HEK293 (cell line): Measurements from ENCODE around the gene ABCA12.

ENCODE experiments used
- CTCF ChIA-PET: fragments of 350-600 bp; formaldehyde crosslinking; extraction: SDS; loops from one replicate; lab custom pipeline; 2021; ENCODE audit warnings: antibody characterized with exemption; lab: Yijun Ruan, JAX
- POLR2A ChIA-PET: fragments of 300-600 bp; formaldehyde crosslinking; extraction: SDS; loops from one replicate; lab custom pipeline; 2020; ENCODE audit warnings: antibody characterized with exemption, inconsistent platforms; lab: Yijun Ruan, JAX
- H3K27ac ChIP-seq: fragments of 200-500 bp; sonication (Bioruptor generic); 2 replicates; pipeline ENCODE4 v1.5.1; 2014; ENCODE audit warnings: low read depth, low read length, control low read depth, inconsistent platforms; ENCODE audit errors: extremely low read depth
- H3K36me3 ChIP-seq, 2 experiments: fragments of 200-500 bp in 1 of 2; sonication (Bioruptor generic) in 1 of 2; 1 replicate in 1 of 2; 2 replicates in 1 of 2; pipeline ENCODE4 v1.5.1; 2014 to 2017; ENCODE audit warnings: inconsistent platforms in 2 of 2, low read length in 2 of 2; ENCODE audit not compliant: control insufficient read depth in 2 of 2, insufficient read depth in 1 of 2
- H3K4me1 ChIP-seq: fragments of 200-500 bp; sonication (Bioruptor generic); 2 replicates; pipeline ENCODE4 v1.5.1; 2014; ENCODE audit warnings: mild to moderate bottlenecking, low read length, inconsistent platforms; ENCODE audit not compliant: control insufficient read depth, insufficient read depth
- H3K4me3 ChIP-seq: 2 replicates; pipeline ENCODE4 v1.5.1; 2011; ENCODE audit warnings: low read depth, mild to moderate bottlenecking, control low read depth, low read length, moderate library complexity
- H3K9me3 ChIP-seq: fragments of 200-500 bp; sonication (Bioruptor generic); 2 replicates; pipeline ENCODE4 v1.5.1; 2014; ENCODE audit warnings: low read depth, low read length, inconsistent platforms; ENCODE audit not compliant: control insufficient read depth, insufficient read depth
- FEZF1 ChIP-seq: fragments of 450-650 bp; formaldehyde crosslinking; IDR thresholded peaks from 2 replicates; pipeline ENCODE4 v1.5.1; 2016; ENCODE audit warnings: missing biosample characterization, missing genetic modification characterization
- GLIS1 ChIP-seq: fragments of 450-650 bp; formaldehyde crosslinking; IDR thresholded peaks from 2 replicates; pipeline ENCODE4 v1.5.1; 2016; ENCODE audit warnings: missing biosample characterization, missing genetic modification characterization
- PRDM1 ChIP-seq: fragments of 450-650 bp; formaldehyde crosslinking; IDR thresholded peaks from 2 replicates; pipeline ENCODE4; 2016; ENCODE audit warnings: missing biosample characterization, missing genetic modification characterization
- SCRT2 ChIP-seq: fragments of 450-650 bp; formaldehyde crosslinking; IDR thresholded peaks from 2 replicates; pipeline ENCODE4 v1.5.1; 2016; ENCODE audit warnings: missing biosample characterization, missing genetic modification characterization
- TRIM28 ChIP-seq: IDR thresholded peaks from 2 replicates; pipeline ENCODE4 v1.6.1; 2011; ENCODE audit warnings: low read length, control low read depth, borderline replicate concordance
- YY1 ChIP-seq: fragments of 450-650 bp; formaldehyde crosslinking; IDR thresholded peaks from 2 replicates; pipeline ENCODE4 v1.5.1; 2018; ENCODE audit warnings: missing biosample characterization, missing genetic modification characterization
- ZBTB17 ChIP-seq: fragments of 450-650 bp; formaldehyde crosslinking; IDR thresholded peaks from 2 replicates; pipeline ENCODE4 v1.5.1; 2016; ENCODE audit warnings: missing biosample characterization, missing genetic modification characterization
- ZNF121 ChIP-seq: fragments of 450-650 bp; formaldehyde crosslinking; IDR thresholded peaks from 2 replicates; pipeline ENCODE4 v1.5.1; 2016; ENCODE audit warnings: missing biosample characterization, missing genetic modification characterization
- ZNF146 ChIP-seq: fragments of 450-650 bp; formaldehyde crosslinking; IDR thresholded peaks from 2 replicates; pipeline ENCODE4 v1.5.1; 2016; ENCODE audit warnings: missing biosample characterization, missing genetic modification characterization
- ZNF155 ChIP-seq: fragments of 450-650 bp; formaldehyde crosslinking; IDR thresholded peaks from 2 replicates; pipeline ENCODE4 v1.5.1; 2016; ENCODE audit warnings: missing biosample characterization, missing genetic modification characterization
- ZNF16 ChIP-seq: fragments of 450-650 bp; formaldehyde crosslinking; IDR thresholded peaks from 2 replicates; pipeline ENCODE4 v1.5.1; 2016; ENCODE audit warnings: low read depth, missing biosample characterization, missing genetic modification characterization
- ZNF248 ChIP-seq: fragments of 450-650 bp; formaldehyde crosslinking; IDR thresholded peaks from 2 replicates; pipeline ENCODE4 v1.5.1; 2017; ENCODE audit warnings: missing biosample characterization, missing genetic modification characterization
- ZNF548 ChIP-seq: fragments of 450-650 bp; formaldehyde crosslinking; IDR thresholded peaks from 2 replicates; pipeline ENCODE4 v1.5.1; 2016; ENCODE audit warnings: missing biosample characterization, missing genetic modification characterization
- ZNF561 ChIP-seq: fragments of 450-650 bp; IDR thresholded peaks from 2 replicates; pipeline ENCODE4 v1.5.1; 2018; ENCODE audit warnings: missing biosample characterization, missing genetic modification characterization, borderline replicate concordance
- ZNF596 ChIP-seq: fragments of 450-650 bp; IDR thresholded peaks from 2 replicates; pipeline ENCODE4 v1.5.0; 2018; ENCODE audit warnings: missing biosample characterization, mild to moderate bottlenecking, missing genetic modification characterization, moderate library complexity
- ZNF670 ChIP-seq: fragments of 450-650 bp; formaldehyde crosslinking; IDR thresholded peaks from 2 replicates; pipeline ENCODE4 v1.5.1; 2016; ENCODE audit warnings: missing biosample characterization, missing genetic modification characterization, low read depth
- ZNF791 ChIP-seq: fragments of 450-650 bp; formaldehyde crosslinking; IDR thresholded peaks from 2 replicates; pipeline ENCODE4 v1.5.1; 2016; ENCODE audit warnings: missing biosample characterization, missing genetic modification characterization
- ZNF837 ChIP-seq: fragments of 450-650 bp; formaldehyde crosslinking; IDR thresholded peaks from 2 replicates; pipeline ENCODE4 v1.5.1; 2016; ENCODE audit warnings: missing biosample characterization, missing genetic modification characterization
- ZSCAN16 ChIP-seq: fragments of 450-650 bp; formaldehyde crosslinking; IDR thresholded peaks from 2 replicates; pipeline ENCODE4 v1.5.1; 2016; ENCODE audit warnings: missing biosample characterization, missing genetic modification characterization
- ZSCAN30 ChIP-seq: fragments of 450-650 bp; IDR thresholded peaks from 2 replicates; pipeline ENCODE4 v1.5.1; 2018; ENCODE audit warnings: missing biosample characterization, mild to moderate bottlenecking, missing genetic modification characterization, moderate library complexity
- TF ChIP-seq, protein P1 (sequence below): fragments of 450-650 bp; formaldehyde crosslinking; IDR thresholded peaks from 2 replicates; pipeline ENCODE4 v1.5.1; 2016; ENCODE audit warnings: missing biosample characterization, missing genetic modification characterization
- TF ChIP-seq, protein P2 (sequence below): fragments of 450-650 bp; IDR thresholded peaks from 2 replicates; pipeline ENCODE4 v1.5.1; 2018; ENCODE audit warnings: missing biosample characterization, mild to moderate bottlenecking, missing genetic modification characterization
- TF ChIP-seq, protein P3 (sequence below): fragments of 450-650 bp; formaldehyde crosslinking; IDR thresholded peaks from 2 replicates; pipeline ENCODE4 v1.5.1; 2016; ENCODE audit warnings: missing biosample characterization, missing genetic modification characterization

ABCA12 gene

DNA sequence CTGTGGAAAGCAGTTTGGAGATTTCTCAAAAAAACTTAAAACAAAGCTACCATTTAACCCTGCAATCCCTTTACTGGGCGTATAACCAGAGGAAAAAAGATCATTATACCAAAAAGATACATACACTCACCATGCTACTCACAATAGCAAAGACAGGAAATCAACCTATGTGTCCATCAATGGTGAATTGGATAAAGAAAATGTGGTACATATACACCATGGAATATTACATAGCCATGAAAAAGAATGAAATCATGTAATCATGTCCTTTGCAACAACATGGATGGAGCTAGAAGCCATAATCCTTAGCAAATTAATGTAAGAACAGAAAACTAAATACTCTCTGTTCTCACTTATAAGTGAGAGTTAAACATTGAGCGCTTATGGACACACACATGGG is 18.6 kb downstream of the ABCA12 start:
- CTCF ChIA-PET: interaction anchor here (0.5 kb wide), 1 partner anchor 180 kb away, joined by 3 read pairs; no protein-coding TSS in a partner anchor
- Histone ChIP-seq H3K4me1 (no peaks in the 10 kb centered on the region), H3K4me3 (no peak overlapping the region), H3K36me3 (no peaks in the 10 kb centered on the region; a peak in 1 of 3 replicates), H3K27ac (no peak overlapping the region), H3K9me3 (no peaks in the 10 kb centered on the region)
- POLR2A ChIA-PET: no interaction called here
- TF ChIP-seq TRIM28: no peak
- TF ChIP-seq ZNF146 (tag by site-specific recombination): 0 out of 2 replicates have a peak, but pooled peaks have one; percentile 21

DNA sequence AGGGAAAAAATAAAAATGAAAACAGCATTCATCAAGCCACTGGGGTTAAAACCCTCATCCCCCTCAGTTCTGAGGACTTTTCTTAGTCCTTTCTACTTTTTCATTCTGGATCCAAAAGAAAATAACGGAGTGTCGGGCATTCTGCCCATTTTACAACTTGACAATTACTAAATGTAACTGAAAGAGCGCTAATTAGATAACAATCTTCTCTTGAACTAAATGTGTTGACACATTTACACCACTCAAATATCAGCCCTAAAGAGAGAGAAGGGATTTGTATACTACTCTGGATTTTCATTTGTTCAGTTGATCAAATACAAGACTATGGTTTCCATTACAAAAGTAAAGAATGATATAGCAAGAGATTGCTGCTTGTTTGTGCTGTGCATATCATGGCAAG is 27.5 kb downstream of the ABCA12 start:
- ChIA-PET CTCF (no interaction called here), POLR2A (no interaction called here)
- no peak overlapping the region for H3K27ac ChIP-seq
- H3K4me3 ChIP-seq: no peak overlapping the region
- TF ChIP-seq ZNF561 (tag by site-specific recombination) (no peak), ZNF837 (tag by site-specific recombination) (no peak), SCRT2 (no peak)
- TF ChIP-seq, protein P1, sequence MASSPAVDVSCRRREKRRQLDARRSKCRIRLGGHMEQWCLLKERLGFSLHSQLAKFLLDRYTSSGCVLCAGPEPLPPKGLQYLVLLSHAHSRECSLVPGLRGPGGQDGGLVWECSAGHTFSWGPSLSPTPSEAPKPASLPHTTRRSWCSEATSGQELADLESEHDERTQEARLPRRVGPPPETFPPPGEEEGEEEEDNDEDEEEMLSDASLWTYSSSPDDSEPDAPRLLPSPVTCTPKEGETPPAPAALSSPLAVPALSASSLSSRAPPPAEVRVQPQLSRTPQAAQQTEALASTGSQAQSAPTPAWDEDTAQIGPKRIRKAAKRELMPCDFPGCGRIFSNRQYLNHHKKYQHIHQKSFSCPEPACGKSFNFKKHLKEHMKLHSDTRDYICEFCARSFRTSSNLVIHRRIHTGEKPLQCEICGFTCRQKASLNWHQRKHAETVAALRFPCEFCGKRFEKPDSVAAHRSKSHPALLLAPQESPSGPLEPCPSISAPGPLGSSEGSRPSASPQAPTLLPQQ: no peak
- H3K36me3 ChIP-seq: no peaks in the 10 kb centered on the region
- H3K4me1 ChIP-seq: no peaks in the 10 kb centered on the region
- no peaks in the 10 kb centered on the region for H3K9me3 ChIP-seq

DNA sequence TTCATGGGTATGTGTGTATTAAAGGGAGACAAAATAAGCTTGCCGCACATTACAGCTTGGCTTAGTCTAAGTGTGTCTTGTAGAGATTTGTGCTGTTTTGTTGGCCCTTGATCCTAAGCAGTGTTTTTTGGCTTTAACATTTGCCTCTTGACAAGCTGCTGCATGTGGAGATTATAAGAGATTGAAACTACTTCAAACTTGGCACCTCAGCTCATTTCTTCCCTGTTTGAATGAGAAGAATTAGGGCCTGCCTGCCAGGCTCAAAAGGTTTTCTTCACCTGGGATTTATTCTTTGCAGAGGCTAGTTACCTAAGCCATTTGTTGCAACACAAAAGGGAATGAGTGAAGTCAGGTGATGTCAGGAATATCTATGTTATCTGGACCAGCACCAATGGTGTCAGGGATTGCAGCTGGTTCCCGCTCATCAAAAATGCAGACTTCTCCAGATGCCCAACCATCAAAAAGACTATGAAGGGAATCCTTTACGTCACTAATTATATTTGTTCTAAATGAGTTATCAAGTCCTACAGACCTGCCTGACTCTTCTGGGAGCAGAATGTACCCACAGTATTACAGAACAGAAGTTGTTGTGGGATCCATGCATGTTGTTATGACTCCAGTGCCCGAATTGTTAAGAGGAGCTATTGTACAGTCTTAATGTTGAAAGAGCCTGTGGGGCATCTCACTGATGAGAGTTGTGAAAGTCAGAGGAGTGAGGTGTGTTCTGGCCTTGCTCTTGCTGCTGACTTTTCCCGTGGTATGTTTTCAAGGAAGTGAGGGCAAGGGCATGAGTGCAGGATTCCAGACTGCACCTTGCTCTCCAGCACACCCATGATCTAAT is 31.0 kb downstream of the ABCA12 start:
- no peak overlapping the region for H3K27ac ChIP-seq
- TF ChIP-seq ZSCAN30 (no peak), ZNF155 (tag by site-specific recombination) (no peak), ZNF16 (no peak), PRDM1 (no peak), ZNF548 (tag by site-specific recombination) (no peak), ZNF121 (tag by site-specific recombination) (no peak), ZNF670 (tag by site-specific recombination) (no peak), FEZF1 (tag by site-specific recombination) (no peak), ZBTB17 (no peak), ZNF837 (tag by site-specific recombination) (no peak), GLIS1 (no peak), YY1 (tag by site-specific recombination) (no peak), ZSCAN16 (tag by site-specific recombination) (no peak), ZNF248 (no peak), ZNF791 (tag by site-specific recombination) (no peak), ZNF596 (no peak)
- TF ChIP-seq, protein P2, sequence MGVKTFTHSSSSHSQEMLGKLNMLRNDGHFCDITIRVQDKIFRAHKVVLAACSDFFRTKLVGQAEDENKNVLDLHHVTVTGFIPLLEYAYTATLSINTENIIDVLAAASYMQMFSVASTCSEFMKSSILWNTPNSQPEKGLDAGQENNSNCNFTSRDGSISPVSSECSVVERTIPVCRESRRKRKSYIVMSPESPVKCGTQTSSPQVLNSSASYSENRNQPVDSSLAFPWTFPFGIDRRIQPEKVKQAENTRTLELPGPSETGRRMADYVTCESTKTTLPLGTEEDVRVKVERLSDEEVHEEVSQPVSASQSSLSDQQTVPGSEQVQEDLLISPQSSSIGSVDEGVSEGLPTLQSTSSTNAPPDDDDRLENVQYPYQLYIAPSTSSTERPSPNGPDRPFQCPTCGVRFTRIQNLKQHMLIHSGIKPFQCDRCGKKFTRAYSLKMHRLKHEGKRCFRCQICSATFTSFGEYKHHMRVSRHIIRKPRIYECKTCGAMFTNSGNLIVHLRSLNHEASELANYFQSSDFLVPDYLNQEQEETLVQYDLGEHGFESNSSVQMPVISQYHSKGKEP: no peak
- TF ChIP-seq, protein P1: no peak
- TF ChIP-seq, protein P3, sequence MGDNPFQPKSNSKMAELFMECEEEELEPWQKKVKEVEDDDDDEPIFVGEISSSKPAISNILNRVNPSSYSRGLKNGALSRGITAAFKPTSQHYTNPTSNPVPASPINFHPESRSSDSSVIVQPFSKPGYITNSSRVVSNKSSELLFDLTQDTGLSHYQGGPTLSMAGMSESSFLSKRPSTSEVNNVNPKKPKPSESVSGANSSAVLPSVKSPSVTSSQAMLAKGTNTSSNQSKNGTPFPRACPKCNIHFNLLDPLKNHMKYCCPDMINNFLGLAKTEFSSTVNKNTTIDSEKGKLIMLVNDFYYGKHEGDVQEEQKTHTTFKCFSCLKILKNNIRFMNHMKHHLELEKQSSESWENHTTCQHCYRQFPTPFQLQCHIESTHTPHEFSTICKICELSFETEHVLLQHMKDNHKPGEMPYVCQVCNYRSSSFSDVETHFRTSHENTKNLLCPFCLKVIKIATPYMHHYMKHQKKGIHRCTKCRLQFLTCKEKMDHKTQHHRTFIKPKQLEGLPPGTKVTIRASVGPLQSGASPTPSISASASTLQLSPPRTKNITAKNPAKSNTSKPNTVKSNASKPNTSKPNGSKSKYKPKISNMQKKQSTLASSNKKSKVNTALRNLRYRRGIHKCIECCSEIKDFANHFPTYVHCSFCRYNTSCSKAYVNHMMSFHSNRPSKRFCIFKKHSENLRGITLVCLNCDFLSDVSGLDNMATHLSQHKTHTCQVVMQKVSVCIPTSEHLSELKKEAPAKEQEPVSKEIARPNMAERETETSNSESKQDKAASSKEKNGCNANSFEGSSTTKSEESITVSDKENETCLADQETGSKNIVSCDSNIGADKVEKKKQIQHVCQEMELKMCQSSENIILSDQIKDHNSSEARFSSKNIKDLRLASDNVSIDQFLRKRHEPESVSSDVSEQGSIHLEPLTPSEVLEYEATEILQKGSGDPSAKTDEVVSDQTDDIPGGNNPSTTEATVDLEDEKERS: no peak
- TF ChIP-seq, all 188 proteins: peak for 0
- ChIA-PET POLR2A (no interaction called here), CTCF (no interaction called here)
- H3K36me3 ChIP-seq: no peaks in the 10 kb centered on the region
- no peak overlapping the region for H3K4me3 ChIP-seq
- no peaks in the 10 kb centered on the region for H3K4me1 ChIP-seq
- no peaks in the 10 kb centered on the region for H3K9me3 ChIP-seq
